HL-60 (cell line): ENCODE measurements around the gene SH2B3.
"Not testable (repeated sequence)": the region's sequence is repeated elsewhere in the genome, so short reads cannot be mapped to it uniquely, and the experiment has no call there.

Source experiments
- DNase-seq, 2 experiments: peaks; one replicate each; pipeline ENCODE4 v3.0.0-alpha.2; 2010 to 2020; ENCODE audit warnings: low read depth in 1 of 2, low spot score in 1 of 2
- H3K27ac ChIP-seq: fragments of 250-450 bp; sonication (Bioruptor Pico); replicated peaks from 2 replicates; pipeline ENCODE4 v1.5.1; 2020; ENCODE audit warnings: mild to moderate bottlenecking, moderate library complexity
- H3K27me3 ChIP-seq: fragments of 250-450 bp; sonication (Bioruptor Pico); 2 replicates; pipeline ENCODE4 v1.5.1; 2021; ENCODE audit warnings: mild to moderate bottlenecking, moderate library complexity; ENCODE audit not compliant: insufficient read depth, poor library complexity, severe bottlenecking
- H3K4me3 ChIP-seq: replicated peaks from 2 replicates; pipeline ENCODE4 v1.5.1; 2011; ENCODE audit warnings: mild to moderate bottlenecking, control low read depth, low read length; ENCODE audit not compliant: insufficient read depth
- CTCF ChIP-seq: IDR thresholded peaks from one replicate; pipeline ENCODE4 v1.5.1; 2011; ENCODE audit warnings: low read length, control low read depth, inconsistent platforms; ENCODE audit not compliant: insufficient read depth
- GABPA ChIP-seq: IDR thresholded peaks from 2 replicates; pipeline ENCODE4 v1.6.1; 2012; ENCODE audit warnings: low read depth
- POLR2AphosphoS5 ChIP-seq: IDR thresholded peaks from 2 replicates; pipeline ENCODE4 v1.6.1; 2012; ENCODE audit warnings: low read depth
- REST ChIP-seq: IDR thresholded peaks from 2 replicates; pipeline ENCODE4 v1.6.1; 2012; ENCODE audit warnings: low read depth; ENCODE audit not compliant: insufficient replicate concordance
- SPI1 ChIP-seq: IDR thresholded peaks from 2 replicates; pipeline ENCODE4 v1.6.1; 2012; ENCODE audit warnings: low read depth, mild to moderate bottlenecking, borderline replicate concordance

The SH2B3 gene

GRCh38 chr12:111488798-111489197 is 83.1 kb downstream of the SH2B3 start:
- Histone ChIP-seq H3K27me3 (no peaks in the 10 kb centered on the region), H3K4me3 (no peak overlapping the region), H3K27ac (no peak overlapping the region)
- no peak for TF ChIP-seq REST
- TF ChIP-seq CTCF = no peak
- no peak for TF ChIP-seq POLR2AphosphoS5
- TF ChIP-seq GABPA = no peak
- no peak for TF ChIP-seq SPI1
- no peak for DNase-seq

- not testable (repeated sequence) for H3K4me3 ChIP-seq, H3K27me3 ChIP-seq, DNase-seq, H3K27ac ChIP-seq
Measured at GRCh38 chr12:111492979-111493378, 87.3 kb downstream of the SH2B3 start.

- no peaks in the 10 kb centered on the region for H3K27me3 ChIP-seq
- DNase-seq = no peak
- no peak overlapping the region for H3K4me3 ChIP-seq
- TF ChIP-seq CTCF (no peak), POLR2AphosphoS5 (no peak), REST (no peak), SPI1 (no peak), GABPA (no peak)
- H3K27ac ChIP-seq = no peak overlapping the region
Measured at GRCh38 chr12:111494676-111495075, 89.0 kb downstream of the SH2B3 start.
